ENCODE results near the gene PITPNC1.

Gene PITPNC1

GRCh38 chr17:67526700-67527099 is 149.6 kb downstream of the PITPNC1 start:
- TF ChIP-seq CTCF (IDR thresholded peaks at IDR 0.05): no peak

GRCh38 chr17:67528751-67529436 is 151.8 kb downstream of the PITPNC1 start:
- TF ChIP-seq CTCF (IDR thresholded peaks at IDR 0.05): no peak

- TF ChIP-seq CTCF (IDR thresholded peaks at IDR 0.05): no peak
Measured at GRCh38 chr17:67531291-67531690, 154.2 kb downstream of the PITPNC1 start.

GRCh38 chr17:67532326-67532871 is 155.3 kb downstream of the PITPNC1 start:
- no peak for TF ChIP-seq CTCF (IDR thresholded peaks at IDR 0.05)

GRCh38 chr17:67534941-67535340 is 157.9 kb downstream of the PITPNC1 start:
- no peak for TF ChIP-seq CTCF (IDR thresholded peaks at IDR 0.05)

- no peak for TF ChIP-seq CTCF (IDR thresholded peaks at IDR 0.05)
Measured at GRCh38 chr17:67542219-67543114, 165.4 kb downstream of the PITPNC1 start.

GRCh38 chr17:67544364-67544955 is 167.4 kb downstream of the PITPNC1 start:
- TF ChIP-seq CTCF (IDR thresholded peaks at IDR 0.05): no peak
